ENCODE results near the gene ZNF670.
A peak's percentile ranks its signal among the peaks of the same experiment; 100 is the strongest.

ZNF670 gene

DNA sequence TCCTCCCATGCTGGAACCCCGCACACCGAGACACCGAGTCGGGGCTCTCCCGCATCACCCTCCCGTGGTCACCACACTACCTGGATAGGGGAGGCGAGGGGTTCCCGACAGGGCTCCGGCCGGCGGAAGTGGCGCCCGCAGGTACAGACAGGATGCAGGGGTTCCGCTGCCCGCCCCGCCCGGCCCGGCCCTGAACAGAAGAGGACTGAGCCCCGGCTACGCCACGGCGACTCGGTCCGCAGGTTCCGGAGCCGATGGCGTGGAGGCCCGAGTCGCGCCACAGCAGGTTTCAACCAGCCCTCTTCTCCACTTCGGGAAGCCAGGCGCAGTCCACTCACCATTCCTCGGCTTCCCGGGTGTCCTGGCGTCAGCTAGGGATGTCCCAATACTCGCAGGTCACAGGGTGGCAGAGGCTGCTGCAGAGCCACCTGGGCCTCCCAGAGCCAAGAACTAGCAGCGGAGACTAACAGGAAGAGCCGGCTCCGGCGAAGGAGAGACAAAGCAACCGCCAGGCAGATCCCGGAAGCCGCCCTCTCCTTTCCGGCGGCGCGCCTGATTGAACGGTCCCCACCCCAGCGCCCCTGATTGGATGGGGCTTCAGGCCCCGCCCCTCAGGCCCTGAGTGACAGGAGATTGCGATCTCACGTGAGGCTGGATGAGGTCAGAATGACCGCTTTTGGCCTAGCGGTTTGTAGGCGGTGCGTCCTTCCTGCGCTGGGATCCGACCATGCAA is 25.4 kb upstream of the ZNF670 start, which contains the start of gene ZNF669:
TSS of gene ZNF669 (minus strand) at position 498 of the 733 bp plus-strand sequence. CDS start at position 341, 157 bp downstream.
- peak; percentile 94 to 95 for DNase-seq

DNA sequence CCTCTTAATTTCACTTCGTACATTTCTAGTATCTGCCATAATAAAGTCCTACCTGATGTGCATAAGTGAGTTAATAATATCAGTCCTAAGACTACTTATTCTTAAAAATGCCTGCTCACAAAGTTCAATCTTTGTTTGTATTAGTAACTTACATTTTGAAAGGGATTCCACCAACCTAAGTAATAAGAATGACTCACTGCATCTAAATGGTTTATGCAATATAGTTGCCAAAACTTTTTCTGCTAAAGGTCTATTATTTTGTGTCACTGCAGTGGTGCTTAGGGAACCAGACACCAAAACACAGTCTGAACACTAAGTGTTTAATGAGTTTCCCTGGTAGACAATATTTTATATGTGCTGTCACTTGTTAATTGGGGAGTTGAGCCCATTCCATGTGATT is 23.8 kb upstream of the ZNF670 start:
- DNase-seq, result no peak

DNA sequence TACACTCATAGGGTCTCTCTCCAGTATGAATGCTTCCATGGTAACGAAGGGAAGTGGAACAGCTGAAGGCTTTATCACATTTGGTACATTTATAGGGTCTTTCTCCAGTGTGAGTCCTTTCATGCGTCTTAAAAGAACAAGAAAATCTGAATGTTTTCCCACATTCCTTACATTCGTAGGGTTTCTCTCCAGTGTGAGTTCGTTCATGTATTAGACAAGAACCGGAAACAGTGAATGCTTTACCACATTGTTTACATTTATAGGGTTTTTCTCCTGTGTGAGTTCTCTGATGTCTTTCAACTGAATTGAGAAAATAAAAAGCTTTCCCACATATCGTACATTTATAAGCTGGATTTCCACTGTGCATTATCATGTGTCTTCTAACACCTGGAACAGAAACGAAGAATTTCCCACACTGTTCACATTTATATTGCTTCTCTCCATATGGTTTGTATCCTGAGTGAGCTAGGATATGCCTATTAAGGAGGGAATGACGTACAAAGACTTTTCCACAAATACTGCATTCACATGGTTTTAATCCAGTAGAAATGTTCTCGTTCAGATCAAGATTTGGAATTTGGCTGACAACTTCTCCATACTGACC is 22.2 kb upstream of the ZNF670 start:
- DNase-seq, result no peak

DNA sequence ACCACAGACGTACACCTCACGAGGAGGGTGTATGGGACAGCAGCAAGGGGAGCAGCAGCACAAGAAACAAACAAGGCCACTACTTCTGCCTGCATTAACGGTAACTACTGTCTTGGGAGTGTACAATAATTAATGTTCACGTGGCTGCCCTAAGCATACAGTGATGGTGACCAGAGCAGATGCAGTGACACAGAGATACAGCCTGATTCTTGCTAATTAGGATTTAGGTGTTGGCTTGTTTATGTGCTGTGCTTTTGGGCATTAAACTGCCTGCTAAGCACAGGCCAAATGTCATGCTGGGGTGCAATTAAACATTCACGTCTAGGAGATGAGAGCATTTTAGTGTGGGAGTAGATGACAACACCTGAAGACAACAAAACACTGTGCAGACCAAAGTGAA is 18.3 kb upstream of the ZNF670 start:
- DNase-seq, result no peak

DNA sequence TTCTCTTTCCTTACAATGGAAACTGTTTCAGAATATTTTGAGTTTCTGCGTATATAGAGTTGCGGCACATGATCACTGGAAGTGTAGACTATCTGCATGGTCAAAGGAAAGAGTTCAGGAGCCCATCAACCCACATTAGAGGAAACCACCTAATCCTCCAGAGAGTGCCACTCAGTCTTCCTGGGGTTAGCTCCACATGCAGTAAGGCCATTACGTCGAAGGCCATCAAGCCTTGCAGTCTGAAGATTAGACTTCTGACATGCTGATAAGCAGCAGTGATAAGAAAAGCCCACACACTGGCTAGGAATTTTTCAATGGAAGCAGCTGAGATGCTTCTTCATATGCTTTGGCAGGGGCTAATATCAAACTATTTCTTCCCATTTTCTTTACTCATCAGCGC is 17.9 kb upstream of the ZNF670 start:
- no peak for DNase-seq

DNA sequence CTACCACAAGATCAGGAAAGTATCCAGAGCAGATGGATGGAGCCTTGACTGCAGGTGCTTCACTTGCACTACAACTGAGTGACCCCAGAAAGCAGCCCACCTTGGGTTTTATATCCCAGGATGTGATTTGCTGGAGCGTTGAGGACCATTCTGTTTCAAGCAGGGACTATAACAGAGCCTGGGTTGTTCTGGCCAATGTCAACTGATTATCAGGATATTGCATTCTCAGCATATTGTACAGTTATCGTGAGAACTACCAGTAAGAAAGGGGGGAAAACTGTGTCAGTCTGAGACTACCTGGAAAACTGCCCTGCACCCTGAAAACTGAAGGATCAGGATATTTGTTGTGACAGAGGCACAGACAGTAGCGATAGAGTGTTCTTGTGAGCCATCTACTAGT is 17.5 kb upstream of the ZNF670 start:
- DNase-seq, result no peak

DNA sequence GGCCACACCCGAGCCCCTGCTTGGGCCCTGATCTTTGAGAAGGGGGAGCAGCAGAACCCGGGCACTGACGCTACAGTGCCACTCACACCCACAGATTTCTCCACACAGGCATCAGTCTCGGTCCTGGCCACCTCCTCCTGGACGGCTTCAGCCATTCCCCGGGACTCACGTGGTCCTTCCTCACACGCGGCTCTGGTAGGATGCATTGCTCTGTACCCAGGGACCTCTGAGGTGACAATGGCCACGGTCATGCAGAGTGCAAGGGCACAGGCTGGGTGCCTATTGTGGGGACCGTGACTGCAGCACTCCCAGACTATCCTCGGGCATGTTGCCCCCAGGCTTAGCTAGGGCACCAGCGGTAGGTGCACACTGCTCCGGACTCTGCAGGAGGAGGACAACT is 11.8 kb upstream of the ZNF670 start:
- DNase-seq, result no peak

DNA sequence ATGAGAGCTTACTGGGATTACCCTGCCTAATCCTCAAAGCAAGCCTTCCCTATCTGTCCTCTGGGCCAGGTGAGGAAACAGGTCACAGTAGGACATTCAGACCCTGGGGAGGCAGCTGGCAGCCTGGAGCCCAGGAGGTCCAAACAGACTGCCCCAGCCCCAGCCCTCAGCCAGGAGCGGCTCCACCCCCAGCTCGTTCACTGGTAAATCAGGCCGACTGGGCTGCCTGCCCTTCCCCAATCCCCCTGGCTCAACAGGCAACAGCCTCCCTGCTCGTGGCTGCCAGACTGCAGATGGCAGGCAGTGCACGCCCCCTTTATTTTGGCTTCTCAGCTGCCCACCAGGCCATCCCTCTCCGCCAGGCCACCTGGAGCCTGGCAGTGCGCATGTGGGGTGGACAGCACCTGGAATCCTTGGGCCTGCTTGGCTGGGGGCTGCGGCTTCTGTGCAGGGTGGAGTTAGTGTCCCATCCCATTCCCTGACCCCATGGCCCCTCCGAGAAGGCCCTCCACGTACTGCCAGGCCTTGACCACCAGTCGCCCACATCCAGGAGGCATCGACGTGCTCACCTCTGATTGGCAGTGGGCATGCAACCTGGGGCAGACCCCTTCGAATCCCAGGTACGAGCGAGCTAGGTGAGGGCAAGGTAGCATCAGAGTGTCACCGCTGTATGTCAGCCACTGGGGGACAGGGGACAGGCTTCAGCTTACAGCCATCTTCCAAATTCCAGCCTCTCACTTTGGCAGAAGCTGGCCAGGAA is 11.2 kb upstream of the ZNF670 start:
- DNase-seq, result no peak

DNA sequence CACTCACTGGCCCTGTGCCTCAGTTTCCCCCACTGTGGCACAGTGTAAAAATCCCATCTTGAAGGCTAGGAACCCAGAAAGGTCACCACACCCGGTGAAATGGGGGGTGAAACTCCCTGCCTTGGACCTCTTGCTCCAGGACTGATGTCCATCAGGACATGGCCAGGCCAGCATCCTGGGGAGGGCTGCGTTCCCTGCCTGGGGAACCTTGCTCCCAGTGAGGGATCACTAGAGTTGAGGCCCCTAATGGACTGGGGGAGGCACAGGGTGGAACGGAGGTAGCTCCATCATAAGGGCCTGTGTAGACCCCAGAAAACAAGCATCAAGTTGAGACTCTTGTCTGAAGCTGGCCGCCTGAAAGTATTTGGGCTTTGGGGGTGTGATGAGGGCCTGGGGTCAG is 10.4 kb upstream of the ZNF670 start:
- DNase-seq, result no peak

DNA sequence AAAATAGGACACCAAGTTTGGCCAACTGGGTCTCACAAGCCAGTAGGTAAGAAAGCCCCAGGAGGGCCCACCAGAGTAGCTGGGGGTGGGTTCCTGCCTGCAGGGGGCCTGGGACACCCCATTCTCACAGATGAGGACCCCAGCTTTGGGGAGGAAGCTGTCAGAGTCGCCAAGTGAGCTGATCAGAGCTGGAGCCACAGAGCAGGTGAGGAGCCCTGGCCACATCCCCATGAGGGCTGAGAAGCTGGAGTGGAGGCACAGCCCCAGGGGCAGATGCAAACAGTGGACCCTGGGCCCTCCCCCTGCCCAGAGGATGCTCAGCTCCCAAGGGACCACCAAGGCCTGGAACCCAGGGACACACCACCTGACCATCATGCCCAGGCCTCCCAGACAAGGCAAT is 8.6 kb upstream of the ZNF670 start:
- no peak for DNase-seq

DNA sequence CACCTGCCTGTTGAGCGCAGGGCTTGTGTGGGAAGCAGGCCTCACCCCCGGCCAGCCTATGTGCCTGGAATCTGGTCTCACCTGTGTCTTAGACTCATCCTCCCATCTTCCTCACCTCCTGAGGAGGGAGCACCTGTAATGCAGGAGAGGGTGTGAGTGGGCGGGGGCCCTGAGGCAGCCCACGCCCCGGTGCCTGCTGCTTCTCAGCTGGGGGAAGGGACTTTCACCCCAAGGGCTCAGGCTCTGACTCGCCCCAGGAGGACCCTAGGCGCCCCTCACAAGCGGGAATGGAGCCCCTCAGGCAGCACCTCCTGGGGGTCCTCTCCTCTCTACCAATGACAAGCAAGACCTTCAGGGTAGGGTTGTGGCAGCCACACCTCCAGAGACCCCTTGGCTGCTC is 6.7 kb upstream of the ZNF670 start:
- DNase-seq, result no peak

DNA sequence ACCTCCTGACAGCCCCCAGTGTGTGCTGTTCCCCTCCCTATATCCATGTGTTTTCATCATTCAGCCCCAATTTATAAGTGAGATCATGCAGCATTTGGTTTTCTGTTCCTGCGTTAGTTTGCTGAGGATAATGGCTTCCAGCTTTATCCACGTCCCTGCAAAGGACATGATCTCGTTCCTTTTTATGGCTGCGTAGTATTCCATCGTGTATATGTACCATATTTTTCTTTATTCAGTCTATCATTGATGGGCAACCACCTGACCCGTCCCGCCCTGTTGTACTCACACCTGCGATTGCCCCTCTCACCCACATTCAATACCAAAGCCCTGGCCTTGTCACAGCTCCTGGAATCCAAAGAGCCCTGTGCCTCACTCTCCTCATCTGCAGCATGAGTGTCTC is 6.2 kb upstream of the ZNF670 start:
- no peak for DNase-seq

DNA sequence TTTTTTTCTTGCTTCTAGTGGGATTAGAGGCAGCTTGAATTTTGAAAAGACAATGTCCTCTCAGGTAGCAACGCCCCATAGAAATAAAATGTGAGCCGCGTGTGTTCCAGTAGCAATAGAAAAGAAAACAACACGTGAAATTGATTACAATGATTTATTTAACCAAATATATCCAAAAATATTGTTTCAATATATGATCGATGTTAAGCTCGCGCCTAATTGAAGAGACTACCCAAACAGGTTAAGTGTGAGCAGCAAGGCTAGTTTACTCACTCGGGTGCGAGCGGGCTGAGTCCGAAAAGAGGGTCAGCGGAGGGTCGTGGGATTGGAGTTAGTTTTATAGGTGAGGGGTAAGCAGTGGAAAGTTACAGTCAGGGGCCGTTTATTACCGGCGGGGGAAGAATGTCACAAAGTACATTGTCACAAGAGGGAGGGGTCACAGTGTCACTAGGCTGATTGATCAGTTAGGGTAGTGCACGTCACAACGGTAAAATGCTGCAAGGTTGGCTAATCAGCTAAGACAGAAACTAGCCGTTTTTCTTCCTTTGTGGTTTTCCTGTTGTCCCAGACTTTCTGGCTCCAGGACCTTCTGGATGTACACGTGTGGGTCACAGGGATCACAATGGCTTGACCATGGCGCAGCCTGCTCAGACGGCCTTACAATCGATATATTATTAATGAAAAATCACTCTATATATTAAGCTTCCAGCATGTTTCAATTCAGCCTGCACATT is 697 bp upstream of the ZNF670 start:
- DNase-seq, result peak; percentile 25 to 29

DNA sequence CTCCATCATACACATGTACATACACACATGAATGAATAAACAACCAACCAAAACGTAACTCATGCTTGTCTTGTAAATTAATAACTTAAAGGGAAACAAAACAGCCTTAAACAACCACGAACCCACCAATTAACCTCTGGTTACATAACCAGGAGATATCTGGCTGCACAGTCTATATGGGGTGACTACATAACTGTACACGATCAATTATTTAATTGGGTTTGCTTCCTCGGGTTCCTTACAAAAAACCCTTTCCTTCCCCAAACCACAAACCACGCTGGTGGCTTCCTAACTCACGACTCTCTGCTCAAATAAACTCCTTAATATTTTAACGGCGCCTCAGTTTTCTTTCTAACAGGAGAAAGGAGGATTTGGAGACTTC is 744 bp downstream of the ZNF670 start:
- DNase-seq, result peak in 1 of 2 experiments; percentile 52

DNA sequence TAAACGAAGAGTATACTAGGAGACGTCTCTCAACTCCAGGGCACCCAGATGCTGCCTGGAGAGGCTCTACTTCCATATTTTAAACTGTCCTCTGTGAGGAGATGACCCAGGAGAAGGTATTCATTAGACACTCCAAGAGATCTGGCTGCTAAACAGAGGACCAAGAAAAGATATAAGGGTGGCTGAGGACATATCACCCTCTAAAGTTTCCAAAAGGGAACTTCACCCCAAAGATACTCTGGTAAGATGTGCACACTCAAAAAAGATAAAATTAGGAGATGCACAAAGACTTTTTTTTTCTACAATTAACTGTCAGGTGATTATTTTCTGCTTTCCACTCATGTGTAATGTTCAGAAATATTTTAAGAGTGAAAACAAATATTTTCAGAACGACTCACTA is 1.4 kb downstream of the ZNF670 start:
- peak; percentile 37 to 57 for DNase-seq

DNA sequence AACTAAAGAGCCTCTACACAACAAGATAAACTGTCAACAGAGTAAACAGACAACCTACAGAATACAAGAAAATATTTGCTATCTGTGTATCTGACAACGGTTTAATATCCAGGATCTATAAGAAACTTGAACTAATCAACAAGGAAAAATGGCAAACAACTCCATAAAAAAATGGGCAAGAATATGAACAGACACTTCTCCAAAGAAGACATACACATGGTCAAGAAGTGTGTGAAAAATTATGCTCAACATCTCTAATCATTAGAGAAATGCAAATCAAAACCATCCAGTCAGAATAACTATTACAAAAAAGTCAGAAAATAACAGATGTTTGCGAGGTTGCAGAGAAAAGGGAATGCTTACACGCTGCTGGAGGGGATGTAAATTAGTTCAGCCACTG is 8.0 kb downstream of the ZNF670 start:
- no peak for DNase-seq

DNA sequence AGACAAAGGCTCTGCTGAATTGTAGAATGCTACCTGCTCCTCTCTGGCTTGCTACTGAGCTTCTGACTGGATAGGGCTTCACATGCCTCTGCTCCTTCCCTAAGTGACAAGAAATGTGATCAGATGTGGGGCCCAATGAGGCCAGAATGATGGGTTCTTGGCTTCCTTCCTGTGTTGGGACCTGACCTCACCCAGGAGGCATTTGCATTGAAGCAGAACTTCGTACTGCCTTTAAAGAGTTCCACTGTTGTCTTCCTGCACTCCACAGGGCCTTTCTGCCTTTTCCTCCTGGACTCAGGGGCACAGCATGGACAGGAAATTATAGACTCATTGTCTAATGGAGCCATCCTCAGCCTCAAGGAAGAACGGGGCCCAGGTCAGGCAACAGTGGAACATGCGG is 14.3 kb downstream of the ZNF670 start:
- DNase-seq, result no peak

DNA sequence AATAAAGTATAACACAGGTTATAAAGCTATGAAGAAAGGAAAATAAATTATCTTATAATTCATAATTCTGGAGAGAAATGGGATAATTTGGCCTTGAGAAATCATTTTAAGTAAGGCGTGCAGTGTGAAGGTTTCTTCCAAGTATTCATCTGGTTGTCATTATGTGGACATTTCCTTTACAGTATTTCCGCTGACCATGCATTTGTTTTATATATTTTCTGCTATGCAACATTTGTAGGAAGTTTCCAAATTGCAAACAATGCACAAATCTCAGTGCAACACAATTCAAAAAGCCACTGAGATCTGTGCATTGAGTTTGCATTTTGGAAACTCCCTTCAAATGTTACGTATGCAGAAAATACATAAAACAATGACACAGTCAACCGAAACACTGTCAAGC is 17.8 kb downstream of the ZNF670 start:
- DNase-seq, result no peak

DNA sequence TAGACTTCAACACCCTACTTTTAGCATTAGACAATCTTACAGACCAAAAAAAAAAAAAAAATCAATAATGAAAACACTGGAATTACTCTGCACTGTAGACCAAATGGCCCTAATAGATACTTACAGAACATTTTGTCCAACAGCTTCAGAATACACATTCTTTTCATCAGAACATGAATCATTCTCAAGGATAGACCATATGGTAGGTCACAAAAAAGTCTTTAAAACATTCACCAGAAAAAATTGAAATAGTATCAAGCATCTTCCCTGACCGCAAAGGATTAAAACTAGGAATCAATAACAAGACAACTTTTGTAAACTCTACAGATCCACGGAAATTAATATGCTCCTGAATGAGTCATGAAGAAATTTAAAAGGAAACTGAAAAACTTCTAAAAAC is 22.5 kb downstream of the ZNF670 start:
- DNase-seq, result no peak

DNA sequence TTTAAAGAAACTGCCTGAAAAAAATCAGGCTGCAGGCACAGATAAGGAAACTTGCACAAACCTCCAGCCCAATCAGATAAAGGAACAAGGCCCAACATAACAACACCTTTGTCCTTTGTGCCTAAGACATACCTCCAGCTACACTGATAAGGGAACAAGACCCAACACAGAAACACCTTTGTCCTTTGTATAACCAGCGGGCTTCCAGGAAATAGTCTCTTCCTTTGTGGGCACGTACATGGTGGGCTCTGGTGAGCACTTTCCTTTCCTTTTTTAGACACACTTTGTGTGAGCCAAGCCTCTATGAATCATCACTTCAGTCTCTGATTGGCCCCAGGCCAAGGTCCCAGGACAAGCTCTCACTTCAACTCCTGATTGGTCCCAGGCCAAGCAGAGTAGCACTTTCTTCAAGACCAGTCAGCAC is 23.6 kb downstream of the ZNF670 start:
- DNase-seq, result no peak

DNA sequence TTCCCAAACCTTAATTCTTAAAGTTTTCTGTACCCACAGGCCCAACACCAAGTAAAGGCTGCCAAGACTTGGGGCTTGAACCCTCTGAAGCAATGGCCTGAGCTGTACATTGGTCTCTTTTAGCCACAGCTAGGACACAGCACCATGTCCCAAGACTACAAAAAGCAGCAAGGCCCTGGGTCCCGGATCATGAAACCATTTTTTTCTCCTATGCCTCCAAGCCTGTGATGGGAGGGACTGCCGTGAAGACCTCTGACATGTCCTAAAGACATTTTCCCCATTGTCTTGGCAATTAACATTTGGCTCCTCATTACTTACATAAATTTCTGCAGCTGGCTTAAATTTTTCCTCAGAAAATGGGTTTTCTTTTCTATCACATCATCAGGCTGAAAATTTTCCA is 30.9 kb downstream of the ZNF670 start:
- no peak for DNase-seq

DNA sequence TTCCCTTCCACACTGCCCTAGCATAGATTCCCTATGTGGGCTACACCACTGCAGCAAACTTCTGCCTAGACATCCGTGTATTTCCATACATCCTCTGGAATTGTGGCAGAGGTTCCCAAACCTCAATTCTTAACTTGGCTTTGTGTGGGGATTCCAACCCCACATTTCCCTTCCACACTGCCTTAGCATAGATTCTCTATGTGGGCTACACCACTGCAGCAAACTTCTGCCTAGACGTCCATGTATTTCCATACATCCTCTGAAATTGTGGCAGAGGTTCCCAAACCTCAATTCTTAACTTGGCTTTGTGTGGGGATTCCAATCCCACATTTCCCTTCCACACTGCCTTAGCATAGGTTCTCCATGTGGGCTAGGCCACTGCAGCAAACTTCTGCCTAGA is 31.4 kb downstream of the ZNF670 start:
- DNase-seq, result no peak

DNA sequence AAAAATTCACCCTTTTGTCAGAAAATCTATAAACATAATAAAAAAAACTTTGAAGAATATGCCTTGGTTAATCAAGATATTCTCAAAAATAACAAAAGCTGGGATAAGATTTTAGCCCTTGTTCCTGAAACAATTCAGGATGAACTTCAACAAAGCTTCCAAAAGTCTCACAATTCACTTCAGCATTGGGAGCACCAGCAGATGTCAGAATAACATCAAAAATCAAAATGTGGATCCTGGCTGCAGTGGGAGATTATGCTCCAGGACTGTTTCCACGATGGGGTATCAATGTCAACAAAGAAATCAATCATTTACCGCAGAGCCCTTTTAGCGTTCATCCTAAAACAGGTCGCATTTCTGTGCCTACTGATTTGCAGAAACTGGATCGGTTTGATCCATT is 35.2 kb downstream of the ZNF670 start:
- DNase-seq, result no peak

Measured in Kasumi-1 (cell line).